ENCODE results near the gene MOGAT2.

The MOGAT2 gene

DNA sequence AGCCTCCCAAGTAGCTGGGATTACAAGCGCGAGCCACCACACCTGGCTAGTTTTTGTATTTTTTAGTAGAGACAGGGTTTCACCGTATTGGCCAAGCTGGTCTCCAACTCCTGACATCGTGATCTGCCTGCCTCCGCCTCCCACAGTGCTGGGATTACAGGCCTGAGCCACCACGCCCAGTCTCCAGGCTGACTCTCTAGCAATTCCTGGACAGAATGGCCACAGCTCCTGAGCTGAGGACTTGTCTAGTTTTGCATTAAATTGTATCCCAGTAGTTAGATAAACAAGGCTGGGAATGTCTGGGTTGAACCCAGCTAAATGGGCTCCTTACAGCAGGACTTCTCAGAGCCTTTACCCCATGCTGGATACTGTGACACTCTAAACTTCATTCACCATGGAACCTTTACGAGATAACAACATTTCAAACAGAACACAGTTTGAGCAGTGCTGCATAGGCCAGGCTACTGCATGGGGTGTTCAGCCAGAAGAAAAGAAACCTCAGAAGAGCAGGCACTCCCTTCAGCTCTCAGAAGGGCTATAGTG, 13.9 kb upstream of the MOGAT2 start:
- in situ Hi-C loops (cut with HindIII; ENCODE audit: low sequenced_read_pairs): no loop called here
- no peak for DNase-seq (ENCODE audit: low read depth, low spot score)
- TF ChIP-seq CTCF (IDR thresholded peaks at IDR 0.05; ENCODE audit: low read depth, low read length): no peak
- no peak overlapping the region for H3K4me3 ChIP-seq (ENCODE audit: low read depth, low read length)

DNA sequence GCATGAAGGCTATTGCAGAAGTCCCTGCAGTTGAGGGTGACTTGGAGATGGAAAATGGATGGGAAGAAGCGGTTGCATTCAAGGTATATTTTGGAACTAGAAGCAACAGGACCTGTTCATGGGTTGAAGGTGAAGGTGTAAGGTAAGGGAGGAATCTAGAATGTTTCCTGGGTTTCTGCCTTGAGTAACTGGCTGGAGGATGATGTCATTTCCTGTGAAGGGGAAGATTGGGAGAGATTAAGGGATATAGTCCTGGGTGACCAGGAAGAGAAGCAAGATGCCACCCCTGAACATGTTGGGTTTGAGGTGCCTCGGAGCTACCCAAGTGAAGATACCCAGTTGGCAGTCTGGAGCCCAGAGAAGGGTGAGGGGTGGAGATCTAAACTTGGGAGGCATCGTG, 12.1 kb upstream of the MOGAT2 start:
- DNase-seq (ENCODE audit: low read depth, low spot score): no peak
- no peak for TF ChIP-seq CTCF (IDR thresholded peaks at IDR 0.05; ENCODE audit: low read depth, low read length)
- no peak overlapping the region for H3K4me3 ChIP-seq (ENCODE audit: low read depth, low read length)
- in situ Hi-C loops (cut with HindIII; ENCODE audit: low sequenced_read_pairs): no loop called here

DNA sequence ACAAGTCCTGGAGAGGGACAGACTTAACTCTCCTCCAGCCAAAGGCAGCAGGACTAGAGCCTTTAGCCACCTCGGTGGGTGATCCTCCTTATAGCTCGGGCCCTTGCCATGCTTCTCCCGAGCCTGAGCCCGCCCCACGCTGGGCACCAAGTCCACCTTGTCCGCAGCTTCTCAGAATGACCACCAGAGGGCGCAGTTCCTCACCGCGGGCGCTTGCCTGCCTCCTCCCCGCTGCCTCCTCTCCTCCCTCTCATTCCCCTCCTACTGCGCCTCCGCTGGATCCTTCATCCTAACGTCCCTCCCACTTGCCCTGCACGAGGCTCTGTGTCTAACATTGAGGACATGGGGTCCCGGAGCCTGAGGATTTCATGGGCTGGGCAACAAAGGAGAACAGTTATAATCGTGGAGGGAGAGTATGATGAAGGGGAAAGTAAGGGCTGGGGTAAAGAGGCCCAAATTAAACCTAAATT, 11.3 kb upstream of the MOGAT2 start:
- DNase-seq (ENCODE audit: low read depth, low spot score): peak; percentile 54
- H3K4me3 ChIP-seq (ENCODE audit: low read depth, low read length): no peak overlapping the region
- in situ Hi-C loops (cut with HindIII; ENCODE audit: low sequenced_read_pairs): no loop called here
- TF ChIP-seq CTCF (IDR thresholded peaks at IDR 0.05; ENCODE audit: low read depth, low read length): peak; percentile 89

DNA sequence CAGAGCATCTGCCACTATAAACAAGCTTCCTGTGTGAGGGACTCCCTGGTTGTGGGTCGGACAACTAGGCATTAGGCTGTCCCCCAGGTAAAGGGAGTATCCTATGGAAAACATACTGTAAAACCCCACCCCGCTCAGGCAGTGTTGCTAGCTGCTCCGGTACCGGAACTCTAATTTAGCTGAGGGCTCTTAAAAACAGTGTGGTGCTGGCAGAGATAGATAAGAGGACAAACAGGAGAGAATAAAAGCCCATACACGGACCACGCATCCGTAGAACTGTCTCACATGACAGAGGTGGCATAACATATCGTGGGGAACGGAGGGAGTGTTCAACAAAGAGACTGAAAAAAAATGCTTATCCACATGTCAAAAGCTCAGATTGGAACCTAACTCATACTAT, 3.4 kb upstream of the MOGAT2 start:
- H3K4me3 ChIP-seq (ENCODE audit: low read depth, low read length): no peak overlapping the region
- no peak for DNase-seq (ENCODE audit: low read depth, low spot score)
- in situ Hi-C loops (cut with HindIII; ENCODE audit: low sequenced_read_pairs): no loop called here
- no peak for TF ChIP-seq CTCF (IDR thresholded peaks at IDR 0.05; ENCODE audit: low read depth, low read length)

GRCh38 chr11:75715688-75716087, 1.9 kb upstream of the MOGAT2 start:
- in situ Hi-C loops (cut with HindIII; ENCODE audit: low sequenced_read_pairs): no loop called here
- TF ChIP-seq CTCF (IDR thresholded peaks at IDR 0.05; ENCODE audit: low read depth, low read length): no peak
- DNase-seq (ENCODE audit: low read depth, low spot score): no peak

GRCh38 chr11:75716659-75717058, 979 bp upstream of the MOGAT2 start:
- H3K4me3 ChIP-seq (ENCODE audit: low read depth, low read length): no peak overlapping the region
- DNase-seq (ENCODE audit: low read depth, low spot score): no peak
- TF ChIP-seq CTCF (IDR thresholded peaks at IDR 0.05; ENCODE audit: low read depth, low read length): no peak
- in situ Hi-C loops (cut with HindIII; ENCODE audit: low sequenced_read_pairs): no loop called here

More at GRCh38 chr11:75715688-75716087, 1.9 kb upstream of the MOGAT2 start:
- no peak overlapping the region for H3K4me3 ChIP-seq (ENCODE audit: low read depth, low read length)

Measured in astrocyte of the spinal cord (primary cell).